LNCaP clone FGC (cell line): ENCODE data around the gene ARSI.

Experiments used
- DNase-seq: peaks from one replicate; pipeline ENCODE4 v3.0.0-alpha.2; 2011; ENCODE audit warnings: low read depth
- H3K4me3 ChIP-seq: 2 replicates; pipeline ENCODE4 v1.5.1; 2011; ENCODE audit warnings: mild to moderate bottlenecking, low read depth, low read length, control low read depth
- CTCF ChIP-seq: IDR thresholded peaks from 2 replicates; pipeline ENCODE4 v1.5.1; 2012; ENCODE audit warnings: mild to moderate bottlenecking; ENCODE audit not compliant: control insufficient read depth, insufficient read depth; ENCODE audit errors: extremely low read depth

Gene ARSI

GRCh38 chr5:150278916-150279315, 23.8 kb downstream of the ARSI start:
- no peak overlapping the region for H3K4me3 ChIP-seq
- TF ChIP-seq CTCF, result no peak
- DNase-seq, result no peak

- no peak overlapping the region for H3K4me3 ChIP-seq
- TF ChIP-seq CTCF, result no peak
- DNase-seq, result no peak
These were observed 24.5 kb downstream of the ARSI start for GRCh38 chr5:150278046-150278730.

GRCh38 chr5:150277043-150277442, 25.7 kb downstream of the ARSI start:
- TF ChIP-seq CTCF, result no peak
- no peak overlapping the region for H3K4me3 ChIP-seq
- DNase-seq, result no peak

GRCh38 chr5:150274811-150275210, 27.9 kb downstream of the ARSI start:
- H3K4me3 ChIP-seq, result no peak overlapping the region
- no peak for DNase-seq
- TF ChIP-seq CTCF, result no peak

- TF ChIP-seq CTCF, result peak; percentile 48
- DNase-seq, result no peak
- H3K4me3 ChIP-seq, result no peak overlapping the region
These were observed 30.2 kb downstream of the ARSI start for GRCh38 chr5:150272531-150272930.

- H3K4me3 ChIP-seq, result no peak overlapping the region
- DNase-seq, result no peak
- no peak for TF ChIP-seq CTCF
These were observed 30.8 kb downstream of the ARSI start for GRCh38 chr5:150271923-150272322.

GRCh38 chr5:150271296-150271692, 31.4 kb downstream of the ARSI start:
- TF ChIP-seq CTCF, result no peak
- H3K4me3 ChIP-seq, result no peak overlapping the region
- DNase-seq, result no peak
